HG03025 (cell line): ENCODE results near the gene ALS2.

Source experiments
- ATAC-seq: cut with Tn5 transposase; IDR thresholded peaks from one replicate; pipeline ENCODE4 v1.9.1; 2021; ENCODE audit warnings: mild to moderate bottlenecking, moderate library complexity; ENCODE audit not compliant: unreplicated experiment, low FRiP score

The ALS2 gene

DNA sequence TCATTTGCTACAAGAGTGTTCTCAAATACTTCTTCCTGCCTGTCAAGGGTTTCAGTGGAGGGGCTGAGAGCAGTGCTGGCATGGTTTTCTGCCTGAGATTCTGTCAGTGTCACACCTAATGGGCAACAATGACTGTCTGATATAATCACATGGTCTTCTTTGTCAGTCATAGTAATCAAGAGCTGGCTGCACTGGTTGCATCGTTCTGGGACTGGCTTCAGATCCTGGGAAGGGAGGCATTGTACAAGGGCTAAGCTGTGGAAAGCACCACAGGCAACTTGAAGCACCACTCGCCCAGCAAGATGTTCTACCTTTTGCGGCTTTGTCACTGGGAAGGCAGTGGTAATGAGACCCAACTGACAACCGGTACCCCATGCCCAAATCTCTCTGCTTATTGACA, 19.6 kb downstream of the ALS2 start:
- no peak for ATAC-seq

GRCh38 chr2:201759567-201759966, 21.2 kb downstream of the ALS2 start:
- ATAC-seq: no peak

GRCh38 chr2:201758873-201759272, 21.9 kb downstream of the ALS2 start:
- ATAC-seq: no peak

DNA sequence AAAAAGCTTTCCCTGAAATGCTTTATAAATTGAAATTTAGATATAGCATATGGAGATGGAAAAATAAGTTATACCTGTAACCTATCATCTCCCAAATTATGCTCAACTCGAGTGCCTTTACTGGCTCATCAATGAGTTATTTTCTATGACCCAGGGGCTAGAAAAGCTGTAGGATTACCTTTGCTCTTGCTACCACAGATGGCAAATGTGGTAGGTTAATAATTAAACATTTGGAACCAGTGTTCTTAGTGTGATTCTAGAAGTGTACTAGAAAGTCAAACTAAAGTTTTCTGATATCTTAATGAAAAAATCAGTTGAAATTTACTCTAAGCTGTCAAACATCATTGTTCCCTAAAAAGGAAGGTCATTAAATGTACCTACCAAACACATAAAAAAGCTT, 22.5 kb downstream of the ALS2 start:
- no peak for ATAC-seq

GRCh38 chr2:201754717-201755415, 25.9 kb downstream of the ALS2 start:
- no peak for ATAC-seq

DNA sequence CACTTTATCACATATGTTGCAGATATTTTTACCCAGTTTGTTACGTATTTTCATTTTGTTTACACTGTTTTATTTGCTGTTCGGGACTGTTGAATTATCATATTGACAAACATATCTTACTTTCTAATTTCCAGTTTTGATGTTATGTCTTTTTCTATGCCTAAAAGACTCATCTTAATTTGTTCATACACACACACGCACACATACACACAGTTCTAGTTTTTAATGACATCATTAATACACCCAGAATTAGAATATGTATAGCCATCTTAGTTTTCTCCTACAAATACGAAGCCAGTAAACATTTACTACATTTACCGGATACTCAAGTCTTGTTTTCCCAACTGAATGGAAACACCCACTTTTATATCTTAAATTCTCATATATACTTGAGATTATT, 29.2 kb downstream of the ALS2 start:
- no peak for ATAC-seq

DNA sequence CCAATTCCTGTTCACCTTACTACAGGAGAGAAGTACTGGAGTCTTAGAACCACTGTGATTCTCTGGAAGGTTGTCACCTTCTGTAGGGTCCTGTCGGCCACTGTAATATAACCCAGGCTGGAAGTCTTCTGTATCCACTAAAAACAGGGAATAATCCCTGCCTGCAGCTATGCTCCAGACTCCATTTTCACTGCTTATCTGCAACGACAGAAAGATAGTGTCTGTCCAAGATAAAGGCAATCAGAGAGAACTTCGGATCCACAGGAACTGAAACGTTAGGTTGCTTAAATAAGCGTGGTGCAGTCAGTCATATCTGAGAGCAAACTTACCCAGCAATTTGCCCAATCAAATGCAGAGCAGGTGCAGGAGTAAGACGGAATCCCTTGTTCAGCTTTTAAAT, 34.2 kb downstream of the ALS2 start:
- no peak for ATAC-seq

DNA sequence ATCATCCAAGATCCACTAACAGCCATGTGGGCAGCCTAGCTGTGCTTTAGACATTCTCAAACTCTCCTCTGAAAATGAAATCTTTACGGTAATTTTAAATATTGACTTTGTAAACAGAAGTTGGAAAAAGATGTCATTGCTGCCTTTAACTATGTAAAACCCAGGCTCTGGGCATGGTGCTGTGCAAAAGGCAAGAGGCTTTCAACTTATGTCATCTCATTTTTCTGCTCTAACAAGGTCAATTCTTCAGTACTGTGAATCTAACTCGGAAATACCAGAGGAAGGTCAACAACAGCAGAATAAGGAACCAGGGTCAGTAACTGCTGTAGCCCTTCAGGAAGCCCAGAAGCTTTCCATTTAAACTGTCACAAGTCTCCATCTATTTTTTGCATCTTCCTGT, 45.2 kb downstream of the ALS2 start:
- ATAC-seq: no peak

- no peak for ATAC-seq
Measured at GRCh38 chr2:201734111-201734510, 46.6 kb downstream of the ALS2 start.

DNA sequence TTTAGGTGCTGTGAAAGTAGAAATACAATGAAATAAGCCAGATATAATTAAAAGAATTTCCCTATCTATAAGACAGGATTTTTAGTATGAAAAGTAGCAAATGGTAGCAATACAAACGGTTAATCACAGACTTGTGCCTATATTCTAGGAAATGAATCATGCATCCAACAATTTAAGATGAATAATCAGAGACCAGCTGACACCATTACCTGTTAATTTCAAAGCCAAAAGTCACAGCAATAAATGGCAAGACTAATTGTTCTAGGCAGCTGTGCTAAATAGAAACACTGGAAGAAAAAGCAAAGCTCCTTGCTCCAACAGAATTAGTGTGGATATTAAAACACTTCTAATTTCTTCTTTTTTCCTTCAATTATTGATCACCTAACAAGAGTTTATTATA, 47.2 kb downstream of the ALS2 start:
- no peak for ATAC-seq

GRCh38 chr2:201730651-201731285, 50.0 kb downstream of the ALS2 start:
- no peak for ATAC-seq

DNA sequence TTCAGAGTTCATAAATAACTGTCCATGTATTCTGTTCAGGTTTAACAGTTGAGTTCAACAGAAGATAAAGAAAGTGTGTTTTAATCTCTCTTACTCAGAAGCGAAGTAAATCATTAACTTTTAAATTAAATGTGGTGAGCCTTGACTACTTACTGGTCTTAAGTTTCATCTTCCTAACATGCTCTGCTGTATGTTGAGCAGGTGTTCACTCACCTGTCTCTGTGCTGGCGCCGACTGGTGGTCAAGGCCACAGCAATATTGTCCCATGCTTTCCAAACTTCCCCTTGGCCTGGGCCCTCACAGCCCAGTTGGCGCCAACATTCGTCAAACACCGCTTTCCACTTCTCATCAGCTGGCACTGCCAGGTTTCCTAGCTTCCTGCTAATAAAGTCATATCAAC, 65.3 kb downstream of the ALS2 start:
- no peak for ATAC-seq

GRCh38 chr2:201712726-201713125, 68.0 kb downstream of the ALS2 start:
- ATAC-seq: no peak

DNA sequence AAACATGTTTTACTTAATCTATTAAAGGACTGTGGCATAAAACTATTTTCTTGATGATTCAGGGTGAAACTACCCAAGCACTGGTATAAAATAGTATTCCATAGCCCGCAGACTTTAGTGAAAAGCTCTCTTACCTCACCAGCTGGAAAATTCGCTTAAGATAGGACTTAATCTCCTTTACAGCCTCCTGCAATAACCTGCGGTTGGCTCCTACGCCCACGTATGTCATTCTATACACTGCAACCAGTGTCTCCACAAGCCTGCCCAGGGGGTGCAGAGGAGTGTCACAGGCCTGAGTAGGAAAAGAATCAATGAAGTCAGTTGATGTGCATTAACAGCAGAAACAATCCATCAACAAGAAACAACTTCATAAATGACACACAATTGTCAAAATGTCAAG, 71.0 kb downstream of the ALS2 start:
- ATAC-seq: no peak

DNA sequence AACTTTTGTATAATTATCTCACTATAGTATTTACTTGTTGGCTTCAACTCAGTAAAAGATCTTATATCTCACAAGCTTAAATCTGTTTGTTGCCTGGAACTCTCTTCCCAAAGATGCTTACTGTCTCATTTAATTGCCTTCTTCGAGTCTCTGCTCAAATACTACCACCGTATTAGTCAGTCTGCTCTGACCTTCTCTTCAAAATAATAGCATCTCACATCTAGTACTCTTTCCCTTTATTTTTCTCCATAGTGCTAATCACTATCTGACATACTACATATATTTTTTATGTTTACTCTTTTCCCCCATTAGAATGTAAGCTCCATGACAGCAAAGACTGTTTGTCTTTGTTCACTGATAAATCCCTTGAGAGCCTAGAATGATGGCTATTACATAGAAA, 71.7 kb downstream of the ALS2 start:
- ATAC-seq: no peak

- no peak for ATAC-seq
Measured at GRCh38 chr2:201707753-201708152, 73.0 kb downstream of the ALS2 start.

- no peak for ATAC-seq
Measured at GRCh38 chr2:201707142-201707541, 73.6 kb downstream of the ALS2 start.

- ATAC-seq: no peak
Measured at GRCh38 chr2:201704536-201704935, 76.2 kb downstream of the ALS2 start.

DNA sequence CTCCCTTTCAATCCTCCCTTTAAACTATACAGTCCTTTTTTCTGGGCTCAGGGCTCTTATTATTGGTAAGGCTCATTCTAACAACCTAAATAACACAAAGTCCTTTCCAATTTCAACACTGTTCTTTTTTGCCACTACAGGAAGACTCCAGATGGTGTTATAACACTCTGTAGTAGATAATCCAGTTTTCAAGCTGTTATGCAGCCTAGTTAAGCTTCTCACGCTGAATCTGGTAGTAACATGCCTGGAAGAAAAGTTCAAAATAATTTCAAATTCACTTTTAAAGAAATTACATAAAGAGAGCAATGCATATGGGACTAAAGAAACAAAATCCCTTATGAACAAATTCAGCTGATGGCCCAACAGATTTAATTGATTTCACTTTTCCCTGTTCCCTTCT, 79.1 kb downstream of the ALS2 start:
- ATAC-seq: no peak

DNA sequence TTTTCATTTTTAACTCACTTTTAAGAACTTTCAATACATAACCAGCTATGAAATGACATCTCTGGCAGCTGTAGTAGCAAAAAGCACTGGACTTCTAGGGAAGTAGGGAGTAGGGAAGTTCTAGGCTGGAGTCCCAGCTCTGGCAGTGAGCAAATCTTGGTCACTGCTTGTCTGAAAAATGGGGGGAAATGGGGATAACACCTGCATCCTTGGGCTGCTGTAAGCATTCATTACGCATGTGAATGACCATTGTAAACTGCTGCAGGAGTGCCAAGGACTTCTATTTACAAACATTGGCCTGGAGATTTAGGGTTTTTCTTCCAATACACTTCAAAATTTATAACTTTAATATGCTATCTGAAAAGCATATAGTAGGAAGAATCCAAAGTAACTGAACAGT, 81.3 kb downstream of the ALS2 start:
- ATAC-seq: no peak

DNA sequence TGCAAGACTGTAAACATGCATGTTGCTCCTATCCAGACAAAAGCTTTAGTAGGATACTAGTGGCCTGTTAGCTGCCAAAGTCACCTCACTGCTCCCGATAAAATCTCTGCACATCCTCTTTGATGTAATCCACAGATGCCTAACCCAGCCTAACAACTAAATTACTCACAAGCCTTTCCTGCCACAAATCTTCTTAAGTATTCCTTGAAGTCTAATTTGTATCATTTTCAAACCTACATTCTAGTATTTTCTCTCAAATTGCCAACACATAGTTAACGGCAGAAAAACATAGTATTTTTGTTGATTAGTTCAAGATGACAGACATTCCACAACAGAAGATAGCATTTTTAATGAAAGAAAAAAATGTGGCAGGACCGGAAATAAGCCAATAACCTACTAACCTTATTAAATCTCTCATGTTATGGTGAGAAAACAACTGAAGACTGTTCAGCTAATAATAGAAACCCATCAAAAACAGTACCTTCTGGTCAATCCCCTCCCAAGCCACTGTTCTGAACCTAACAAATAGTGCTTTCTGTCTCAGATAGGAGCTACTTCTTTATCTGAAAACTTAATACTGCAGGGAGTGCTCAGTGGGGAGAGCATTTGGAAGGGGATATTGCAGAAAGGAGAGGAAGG, 82.0 kb downstream of the ALS2 start, which contains the start of gene MPP4:
Gene MPP4, minus strand, starts transcription at position 57 of the 639 bp plus-strand sequence. CDS start 4,690 bp downstream, outside the sequence.
- ATAC-seq: no peak

- no peak for ATAC-seq
Measured at GRCh38 chr2:201697899-201698298, 82.8 kb downstream of the ALS2 start.
